ENCODE measurements around the gene PDIK1L. TPM values are rescaled to one million over a fixed set of nuclear protein-coding genes. Genes with fewer than 3 reads are reported as not detected.
A peak's percentile ranks its signal among the peaks of the same experiment; 100 is the strongest.

The PDIK1L gene
- total RNA-seq, 4 donors from 2014 or later, result 4.4 to 8.7 (median 5.9) TPM

DNA sequence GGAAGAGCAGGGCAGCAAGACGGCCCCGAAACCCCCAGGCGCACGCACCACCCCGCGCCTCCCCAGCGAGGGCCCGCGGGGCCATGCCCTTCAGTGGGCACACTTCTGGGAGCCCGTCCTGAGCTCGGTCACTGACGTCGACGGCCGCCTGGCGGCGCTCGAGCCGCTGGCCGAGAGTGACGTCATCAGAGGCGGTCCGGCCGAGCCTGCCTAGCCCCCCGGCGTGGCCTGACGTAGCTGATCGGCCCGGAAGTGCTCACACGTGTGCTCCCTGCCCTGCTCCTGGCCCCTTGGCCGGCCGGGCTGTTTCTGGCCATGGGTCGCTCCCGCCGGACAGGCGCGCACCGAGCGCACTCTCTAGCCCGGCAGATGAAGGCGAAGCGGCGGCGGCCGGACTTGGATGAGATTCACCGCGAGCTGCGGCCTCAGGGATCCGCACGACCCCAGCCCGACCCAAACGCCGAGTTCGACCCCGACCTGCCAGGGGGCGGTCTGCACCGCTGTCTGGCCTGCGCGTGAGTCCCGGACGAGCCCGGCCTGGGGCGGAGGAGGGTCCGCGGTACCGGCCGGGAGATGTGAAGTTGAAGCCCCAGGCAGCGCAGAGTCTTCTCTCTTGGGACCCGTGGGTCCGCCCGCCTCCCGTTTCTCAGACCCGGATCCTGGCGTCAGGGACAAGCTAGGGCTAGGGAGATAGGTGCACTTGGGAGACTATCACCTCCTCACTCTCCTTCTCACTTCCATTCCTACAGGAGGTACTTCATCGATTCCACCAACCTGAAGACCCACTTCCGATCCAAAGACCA lies 58.2 kb downstream of the PDIK1L start, which contains the start of gene ZNF593:
TSS of gene ZNF593 (plus strand) at position 240 of the 803 bp plus-strand sequence. CDS start at position 316, 76 bp downstream.
- Histone ChIP-seq H3K9me3 (no peaks in the 10 kb centered on the region), H3K27ac (peak within 1 kb of the TSS; percentile 88 to 97 (median 92)), H3K4me1 (peaks cover 20 to 26% of the 10 kb centered on the region in 2 donors), H3K27me3 (no peaks in the 10 kb centered on the region), H3K4me3 (peak within 1 kb of the TSS; percentile 73 to 99 (median 86)), H3K36me3 (peaks cover 0 to 3% of the 10 kb centered on the region in 2 donors)
- DNase-seq (peak; percentile 91), ATAC-seq (peak; percentile 91 to 93)
- in situ Hi-C loops (cut with MboI; ENCODE audit: low sequenced_read_pairs in 4 of 4), result loop anchor here in 3 of 4 donors (5.0 to 25.0 kb wide), 4 partner anchors 57 to 283 kb away; partner anchors contain the start of genes CEP85 (in 1 of the 3), PAQR7 (in 1 of the 3) and SLC30A2 (in 1 of the 3)
- TF ChIP-seq POLR2A (IDR thresholded peaks at IDR 0.05), result peak; percentile 85 to 91
- TF ChIP-seq, protein P1, sequence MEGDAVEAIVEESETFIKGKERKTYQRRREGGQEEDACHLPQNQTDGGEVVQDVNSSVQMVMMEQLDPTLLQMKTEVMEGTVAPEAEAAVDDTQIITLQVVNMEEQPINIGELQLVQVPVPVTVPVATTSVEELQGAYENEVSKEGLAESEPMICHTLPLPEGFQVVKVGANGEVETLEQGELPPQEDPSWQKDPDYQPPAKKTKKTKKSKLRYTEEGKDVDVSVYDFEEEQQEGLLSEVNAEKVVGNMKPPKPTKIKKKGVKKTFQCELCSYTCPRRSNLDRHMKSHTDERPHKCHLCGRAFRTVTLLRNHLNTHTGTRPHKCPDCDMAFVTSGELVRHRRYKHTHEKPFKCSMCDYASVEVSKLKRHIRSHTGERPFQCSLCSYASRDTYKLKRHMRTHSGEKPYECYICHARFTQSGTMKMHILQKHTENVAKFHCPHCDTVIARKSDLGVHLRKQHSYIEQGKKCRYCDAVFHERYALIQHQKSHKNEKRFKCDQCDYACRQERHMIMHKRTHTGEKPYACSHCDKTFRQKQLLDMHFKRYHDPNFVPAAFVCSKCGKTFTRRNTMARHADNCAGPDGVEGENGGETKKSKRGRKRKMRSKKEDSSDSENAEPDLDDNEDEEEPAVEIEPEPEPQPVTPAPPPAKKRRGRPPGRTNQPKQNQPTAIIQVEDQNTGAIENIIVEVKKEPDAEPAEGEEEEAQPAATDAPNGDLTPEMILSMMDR (IDR thresholded peaks at IDR 0.05 in 4 of 5, conservative IDR thresholded peaks at IDR 0.05 in 1 of 5), result peak; percentile 93 to 97 (median 95)
- intact Hi-C loops (cut with DNase I; ENCODE audit: low total_unique reads), result loop anchor here (1.0 kb wide), 1 partner anchor 63 kb away; no protein-coding TSS in a partner anchor

DNA sequence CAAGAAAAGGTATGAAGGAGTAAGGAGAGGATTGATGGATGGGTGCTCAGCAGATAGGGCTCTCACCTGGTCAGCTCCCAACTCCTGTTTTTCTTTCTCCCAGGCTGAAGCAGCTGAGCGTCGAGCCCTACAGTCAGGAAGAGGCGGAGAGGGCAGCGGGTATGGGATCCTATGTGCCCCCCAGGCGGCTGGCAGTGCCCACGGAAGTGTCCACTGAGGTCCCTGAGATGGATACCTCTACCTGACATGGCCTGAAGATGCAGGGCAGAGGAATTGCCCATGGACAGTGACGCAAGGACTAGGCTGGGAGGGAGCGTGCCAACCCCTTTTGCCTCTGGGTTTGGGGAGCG lies 58.8 kb downstream of the PDIK1L start:
- ATAC-seq, result peak; percentile 9
- DNase-seq, result no peak
- Histone ChIP-seq H3K36me3 (peaks cover 0 to 3% of the 10 kb centered on the region in 2 donors), H3K9me3 (no peaks in the 10 kb centered on the region), H3K4me3 (peak overlapping the region; percentile 73 to 99 (median 86)), H3K27ac (peak overlapping the region; percentile 88 to 97 (median 92)), H3K4me1 (peaks cover 20 to 26% of the 10 kb centered on the region in 2 donors), H3K27me3 (no peaks in the 10 kb centered on the region)
- in situ Hi-C loops (cut with MboI; ENCODE audit: low sequenced_read_pairs in 4 of 4) (loop anchor here in 2 of 4 donors (5.0 to 25.0 kb wide), 3 partner anchors 57 to 283 kb away; partner anchors contain the start of genes PAQR7 (in 1 of the 2) and SLC30A2 (in 1 of the 2)), intact Hi-C loops (cut with DNase I; ENCODE audit: low total_unique reads) (no loop called here)
- TF ChIP-seq POLR2A (IDR thresholded peaks at IDR 0.05), result no peak
- TF ChIP-seq, protein P1 (IDR thresholded peaks at IDR 0.05 in 4 of 5, conservative IDR thresholded peaks at IDR 0.05 in 1 of 5), result no peak

DNA sequence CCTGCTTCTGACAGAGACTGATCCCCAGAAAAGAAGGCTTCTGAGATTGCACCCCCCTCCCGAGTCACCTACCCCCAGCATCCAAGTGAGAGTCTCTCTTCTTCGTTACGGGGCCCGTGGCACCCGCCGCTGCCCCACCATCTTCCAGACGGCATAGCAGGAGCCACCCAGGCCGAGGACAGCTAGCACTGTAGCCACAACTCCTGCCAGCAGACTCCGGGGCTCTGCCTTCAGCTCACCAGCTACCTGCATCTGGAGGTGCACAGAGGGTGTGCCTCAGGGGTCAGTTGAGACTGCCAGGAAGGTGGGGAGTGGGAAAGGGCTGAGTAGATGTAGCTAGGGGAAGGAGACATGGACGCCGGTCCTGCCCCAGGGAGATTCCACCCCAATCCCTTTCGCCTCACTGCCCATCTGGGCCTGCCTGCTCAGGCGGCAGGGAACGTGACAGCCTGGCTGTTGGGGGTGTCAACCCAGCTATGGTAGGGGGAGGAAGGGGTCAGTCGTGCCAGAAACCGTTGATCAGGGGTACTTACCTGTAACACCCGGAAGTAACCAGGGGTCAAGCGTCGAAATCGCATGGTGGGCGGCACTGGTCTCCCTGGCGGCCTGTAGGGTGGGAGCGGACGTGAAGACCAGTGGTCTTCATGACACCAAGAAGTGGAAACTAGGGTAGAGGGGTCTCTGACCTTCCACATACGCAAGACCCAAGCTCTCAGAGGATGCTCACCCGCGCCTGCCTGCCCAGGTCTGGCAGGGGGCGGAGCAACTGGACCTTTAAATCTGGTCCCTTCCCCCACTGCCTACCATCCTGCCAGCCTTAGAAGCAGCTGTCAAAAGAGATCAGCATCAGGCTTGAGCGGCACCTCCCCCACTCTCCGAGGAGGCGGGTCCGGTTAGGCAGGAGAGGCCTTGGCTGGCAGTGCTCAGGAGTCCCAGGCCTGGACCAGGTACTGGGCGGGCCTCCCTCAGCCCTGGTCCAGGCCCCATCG lies 59.8 kb downstream of the PDIK1L start, which contains the start of gene ZNF593OS:
TSS of gene ZNF593OS (minus strand) at position 749 of the 989 bp plus-strand sequence. CDS start at position 578, 171 bp downstream.
- H3K36me3 ChIP-seq, result peaks cover 0 to 3% of the 10 kb centered on the region in 2 donors
- H3K27me3 ChIP-seq, result no peaks in the 10 kb centered on the region
- H3K4me1 ChIP-seq, result peaks cover 20 to 26% of the 10 kb centered on the region in 2 donors
- TF ChIP-seq, protein P1 (IDR thresholded peaks at IDR 0.05 in 4 of 5, conservative IDR thresholded peaks at IDR 0.05 in 1 of 5), result no peak
- TF ChIP-seq POLR2A (IDR thresholded peaks at IDR 0.05), result peak in 1 of 2 donors; percentile 50
- no peaks in the 10 kb centered on the region for H3K9me3 ChIP-seq
- in situ Hi-C loops (cut with MboI; ENCODE audit: low sequenced_read_pairs in 4 of 4) (loop anchor here in 2 of 4 donors (5.0 to 25.0 kb wide), 3 partner anchors 56 to 284 kb away; partner anchors contain the start of genes PAQR7 (in 1 of the 2) and SLC30A2 (in 1 of the 2)), intact Hi-C loops (cut with DNase I; ENCODE audit: low total_unique reads) (no loop called here)
- H3K27ac ChIP-seq, result peak within 1 kb of the TSS; percentile 88 to 97 (median 92)
- peak within 1 kb of the TSS; percentile 73 to 99 (median 86) for H3K4me3 ChIP-seq
- DNase-seq (peak; percentile 27 to 85), ATAC-seq (peak in 1 of 2 donors; percentile 50)

Other genes with a start within 250 kb of the PDIK1L start
- 1 to 10 TPM; 1.4 to 3.7 (median 2.1) TPM for gene PAQR7, start 236.1 kb upstream of the PDIK1L start, total RNA-seq
- 10 to 100 TPM in 2 of 4 donors, 1 to 10 TPM in 2; 4.7 to 20.7 (median 13.7) TPM for gene STMN1, start 205.4 kb upstream of the PDIK1L start, total RNA-seq
- gene PAFAH2, start 113.8 kb upstream of the PDIK1L start, total RNA-seq, result 10 to 100 TPM in 3 of 4 donors, 1 to 10 TPM in 1; 9.0 to 35.5 (median 16.1) TPM
- gene EXTL1, start 90.0 kb upstream of the PDIK1L start, total RNA-seq, result under 1 TPM in 2 of 4 donors, not detected in 2; 0.33 to 0.95 TPM
- gene SLC30A2, start 65.7 kb upstream of the PDIK1L start, total RNA-seq, result 1 to 10 TPM; 1.2 to 5.2 (median 3.1) TPM
- gene TRIM63, start 44.2 kb upstream of the PDIK1L start, total RNA-seq, result 1,000 to 10,000 TPM; 1,040 to 4,298 (median 2,203) TPM
- gene FAM110D, start 47.3 kb downstream of the PDIK1L start, total RNA-seq, result 1 to 10 TPM; 3.1 to 5.2 (median 4.2) TPM
- not detected for gene C1orf232, start 57.1 kb downstream of the PDIK1L start, total RNA-seq
- gene ZNF593, start 58.1 kb downstream of the PDIK1L start, total RNA-seq, result 100 to 1,000 TPM in 2 of 4 donors, 10 to 100 TPM in 2; 39.6 to 135 (median 97.3) TPM
- gene ZNF593OS, start 60.0 kb downstream of the PDIK1L start, total RNA-seq, result under 1 TPM in 2 of 4 donors, not detected in 2; 0.66 TPM
- gene CNKSR1, start 65.7 kb downstream of the PDIK1L start, total RNA-seq, result 10 to 100 TPM; 23.7 to 50.6 (median 44.6) TPM
- not detected for gene CATSPER4, start 78.8 kb downstream of the PDIK1L start, total RNA-seq
- gene CEP85, start 122.4 kb downstream of the PDIK1L start, total RNA-seq, result 10 to 100 TPM; 28.5 to 61.6 (median 41.3) TPM
- 10 to 100 TPM; 10.3 to 16.9 (median 13.1) TPM for gene SH3BGRL3, start 168.3 kb downstream of the PDIK1L start, total RNA-seq
- gene UBXN11, start 194.8 kb downstream of the PDIK1L start, total RNA-seq, result 1 to 10 TPM; 2.7 to 3.8 (median 3.4) TPM
- gene CD52, start 206.1 kb downstream of the PDIK1L start, total RNA-seq, result 1 to 10 TPM in 2 of 4 donors, not detected in 2; 1.4 to 2.8 TPM
- not detected for gene CRYBG2, start 242.3 kb downstream of the PDIK1L start, total RNA-seq